SK-N-DZ (cell line): Measurements from ENCODE around the gene STARD13.

Source experiments
- DNase-seq: peaks from one replicate; pipeline ENCODE4 v3.0.0-alpha.2; 2015; ENCODE audit warnings: low spot score

The STARD13 gene

DNA sequence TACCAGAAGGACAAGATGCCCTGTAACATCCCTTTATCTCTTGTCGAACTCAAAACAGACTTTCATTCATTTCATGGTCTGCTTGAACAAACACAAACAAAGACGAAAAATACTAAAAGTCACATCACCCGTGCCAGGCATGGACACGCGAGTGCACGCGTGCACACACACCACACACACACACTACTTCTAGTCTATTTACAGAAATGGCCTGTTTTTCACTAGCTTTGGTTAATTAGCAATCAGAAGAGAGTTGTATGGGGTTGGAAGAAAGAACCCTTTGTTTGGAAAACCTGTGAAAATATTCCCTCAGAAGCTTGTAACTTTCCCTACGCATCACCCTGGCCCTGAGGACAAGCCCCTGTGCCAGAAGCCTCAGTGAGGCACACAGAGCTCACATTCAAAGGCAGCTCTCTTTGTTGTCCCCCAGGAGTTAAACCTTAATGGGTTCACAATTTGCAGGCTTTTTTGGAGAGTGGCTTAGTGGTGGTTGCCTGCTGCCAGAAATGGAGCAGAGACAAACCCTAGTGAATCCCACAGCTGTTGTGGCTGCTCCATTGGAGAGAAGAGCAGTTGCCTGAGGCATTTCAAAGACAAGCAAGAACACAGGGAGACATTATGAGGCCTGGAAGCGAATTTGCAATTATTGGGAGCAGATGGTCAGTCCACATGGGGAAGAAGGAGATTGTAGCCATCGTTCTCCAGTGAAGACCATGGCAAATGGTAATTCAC lies 55.9 kb downstream of the STARD13 start:
- DNase-seq = no peak

DNA sequence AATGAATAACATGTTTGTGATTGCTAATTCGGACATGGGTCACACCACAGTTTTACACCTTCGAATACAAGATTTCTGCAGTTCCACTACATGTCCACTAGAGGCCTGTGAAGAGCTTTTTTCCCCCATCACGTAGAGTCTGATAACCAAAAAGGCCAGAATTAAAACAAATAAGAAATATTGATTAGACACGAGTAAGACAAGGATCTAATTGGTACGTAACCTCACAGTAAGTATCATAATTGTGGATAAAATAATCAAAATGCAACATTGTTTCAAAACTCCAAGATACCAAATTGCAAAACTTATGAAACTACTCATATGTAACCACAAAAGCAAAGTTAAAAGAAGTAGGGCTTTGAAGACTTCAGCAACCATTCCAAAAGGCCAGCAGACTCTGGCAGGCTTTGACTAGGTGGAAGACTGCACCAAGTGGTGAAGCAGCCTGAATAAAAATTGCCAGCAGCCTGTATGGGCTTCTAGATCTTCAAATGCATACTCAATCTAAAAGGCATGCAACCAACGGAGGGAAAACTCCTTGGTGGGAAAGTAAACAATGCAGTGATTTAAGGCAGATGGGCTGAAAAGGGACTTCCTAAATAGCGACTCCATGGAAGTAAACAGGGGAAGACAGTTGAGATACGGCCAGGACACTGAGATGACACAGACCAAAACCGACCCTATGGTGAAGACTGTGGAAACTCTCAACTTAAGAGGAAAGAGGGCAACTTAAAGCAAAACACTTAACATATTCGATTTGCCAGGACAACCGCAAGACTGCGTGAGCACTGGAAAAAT lies 56.7 kb downstream of the STARD13 start:
- DNase-seq = peak; percentile 44

DNA sequence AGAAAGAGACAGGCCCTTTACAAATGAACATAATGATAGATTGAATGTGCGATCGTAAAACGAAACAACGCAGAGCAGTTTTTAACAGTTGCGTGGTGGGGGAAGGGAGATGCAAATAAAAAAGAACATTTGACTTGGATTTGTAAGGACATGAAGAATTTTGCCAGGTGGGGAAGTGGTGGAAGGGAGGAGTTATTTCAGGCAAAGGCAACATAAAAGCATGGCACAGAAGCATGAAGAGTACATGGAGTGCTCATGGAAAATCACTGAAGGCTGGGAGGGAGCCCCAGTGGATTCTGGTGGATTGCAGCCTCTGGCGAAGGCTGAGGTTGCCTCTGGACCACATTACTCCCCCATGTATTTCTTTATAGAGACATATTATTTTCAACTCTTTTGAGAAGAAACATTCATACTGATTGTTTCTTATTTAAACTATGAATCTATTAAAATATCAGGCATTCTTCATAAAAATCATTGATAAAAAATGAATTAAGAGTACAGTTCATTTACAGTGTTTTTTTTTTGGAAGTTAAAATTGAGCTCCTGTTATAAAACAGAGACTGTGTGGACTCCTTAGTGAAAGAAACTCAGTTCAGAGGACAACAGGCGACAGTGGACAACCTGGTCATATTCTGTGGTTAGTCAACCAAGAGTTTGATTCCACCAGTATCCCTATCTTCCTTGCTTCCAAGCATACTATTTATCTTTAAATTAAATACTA lies 57.5 kb downstream of the STARD13 start:
- no peak for DNase-seq

DNA sequence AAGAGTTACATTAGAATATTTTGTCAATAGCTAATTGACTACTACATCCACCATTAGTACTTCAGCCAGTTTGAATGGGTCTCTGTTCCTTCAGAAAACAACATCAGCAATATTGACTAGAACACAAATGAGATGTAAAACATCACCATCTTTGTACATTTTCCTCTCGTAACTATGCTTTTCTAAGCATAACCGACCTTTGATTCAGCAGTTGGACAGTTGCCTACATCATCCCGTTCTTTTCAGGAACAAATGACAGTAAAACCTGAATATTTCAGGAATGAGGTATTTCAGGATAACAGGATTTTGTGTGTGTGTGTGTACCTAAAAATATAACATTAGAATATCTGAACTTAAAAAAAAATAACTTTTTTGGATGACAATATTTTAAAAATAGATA lies 60.9 kb downstream of the STARD13 start:
- DNase-seq = no peak

DNA sequence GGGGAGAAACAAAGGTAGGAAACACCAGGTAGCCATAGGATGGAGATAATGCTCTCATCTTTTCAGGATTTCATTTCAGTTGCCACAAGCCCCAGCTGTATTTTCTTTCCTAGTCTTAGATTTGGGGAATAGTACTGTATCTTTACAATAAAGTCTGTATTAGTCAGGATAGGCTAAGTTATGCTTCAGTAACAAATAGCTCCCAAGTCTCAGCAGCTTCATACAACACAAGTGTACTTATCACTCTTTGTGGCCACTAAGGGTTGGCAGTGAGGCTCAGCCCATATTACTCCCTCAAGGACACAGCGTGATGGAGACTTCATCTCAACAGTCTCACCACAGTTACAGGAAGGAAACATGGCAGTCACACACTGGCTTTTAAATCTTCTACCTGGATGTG lies 61.4 kb downstream of the STARD13 start:
- no peak for DNase-seq

DNA sequence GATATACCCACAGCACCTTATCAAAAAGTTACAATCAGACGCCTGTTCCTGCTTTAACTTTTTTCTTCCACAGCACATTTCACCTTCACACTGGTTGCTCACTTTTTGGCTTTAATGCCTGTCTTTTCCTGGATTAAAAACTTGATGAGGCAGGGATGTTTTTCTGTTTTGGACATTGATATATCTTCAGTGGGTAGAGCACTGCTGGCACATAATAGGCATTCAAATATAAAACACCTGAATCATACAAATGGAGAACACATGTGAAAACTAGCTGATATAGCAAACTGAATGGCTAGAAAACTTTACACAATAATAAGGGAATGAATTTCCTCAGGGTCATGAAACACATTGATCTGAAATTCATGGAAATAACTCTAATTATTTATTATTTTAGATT lies 65.6 kb downstream of the STARD13 start:
- DNase-seq = no peak

DNA sequence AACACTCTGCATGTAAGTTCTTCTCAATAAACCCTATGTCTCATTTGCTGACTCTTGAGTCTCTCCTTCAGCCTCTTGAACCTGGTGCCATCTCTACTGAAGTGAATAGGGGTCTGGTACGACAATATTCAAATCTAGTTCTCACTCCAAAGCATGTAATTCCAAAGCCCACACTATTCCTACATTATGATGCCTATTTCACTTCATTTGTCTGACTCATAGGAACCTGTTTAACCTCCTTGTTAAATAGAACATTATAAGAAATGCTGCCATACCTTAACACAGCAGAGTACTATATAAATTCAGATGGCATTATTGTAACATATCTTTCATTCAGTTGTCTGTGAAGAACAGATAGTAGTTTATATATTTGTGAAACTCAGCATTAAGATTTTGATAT lies 67.1 kb downstream of the STARD13 start:
- no peak for DNase-seq

DNA sequence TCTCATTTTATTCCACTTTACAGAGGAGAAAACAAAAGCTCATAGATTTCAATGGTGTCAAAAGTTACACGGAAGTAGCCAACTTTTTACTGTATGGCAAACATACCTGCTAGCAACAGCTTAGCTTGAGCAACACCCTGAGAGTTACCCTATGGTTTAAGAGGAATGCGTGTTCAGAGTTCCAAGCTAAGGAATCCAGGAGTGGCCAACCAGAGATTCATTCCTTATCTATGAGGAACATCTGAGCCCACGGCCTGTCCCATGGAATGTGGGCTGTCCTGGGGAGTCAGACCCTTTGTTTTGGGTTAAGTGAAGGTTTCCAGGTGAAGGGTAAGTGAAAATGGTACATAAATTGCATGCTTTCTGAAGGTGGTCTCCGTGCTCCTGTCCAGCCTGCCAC lies 67.5 kb downstream of the STARD13 start:
- no peak for DNase-seq

DNA sequence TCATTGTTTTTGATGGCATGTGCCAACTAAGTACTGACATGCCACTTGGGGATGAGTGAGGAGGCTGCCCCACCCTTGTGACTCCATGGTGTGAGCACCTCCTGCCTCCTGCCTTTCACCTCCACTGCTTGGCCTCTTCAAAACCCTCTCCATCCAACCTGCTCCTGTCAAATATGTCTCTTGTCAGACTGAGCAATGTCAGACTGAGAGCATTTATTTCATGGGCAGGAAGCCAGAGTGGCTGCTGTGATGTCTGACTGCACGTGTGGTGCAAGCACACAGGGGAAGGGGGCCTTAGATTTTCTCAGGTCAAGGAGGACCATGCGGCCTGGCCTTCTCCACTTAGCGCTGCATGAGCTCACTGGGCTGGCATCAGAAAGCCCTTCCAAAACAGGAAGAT lies 68.3 kb downstream of the STARD13 start:
- no peak for DNase-seq

DNA sequence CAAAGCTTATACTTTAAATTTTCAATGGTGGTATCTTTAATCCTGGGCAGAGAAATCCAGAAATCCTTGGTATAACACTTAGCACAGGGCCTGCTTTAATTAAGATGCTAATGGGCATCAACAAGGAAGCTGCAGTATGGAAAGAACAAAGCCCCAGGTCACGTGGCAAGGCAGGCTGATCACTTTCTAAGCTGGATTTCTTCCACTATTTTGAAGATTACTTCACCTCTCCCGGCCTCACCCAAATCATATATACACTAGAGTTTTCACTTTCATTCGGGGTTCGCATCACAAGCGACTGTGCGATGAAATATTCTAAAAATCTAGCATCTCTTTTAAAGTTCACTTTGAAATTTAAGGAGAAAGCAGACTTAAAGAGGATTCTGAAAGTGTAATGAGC lies 71.8 kb downstream of the STARD13 start:
- DNase-seq = no peak

DNA sequence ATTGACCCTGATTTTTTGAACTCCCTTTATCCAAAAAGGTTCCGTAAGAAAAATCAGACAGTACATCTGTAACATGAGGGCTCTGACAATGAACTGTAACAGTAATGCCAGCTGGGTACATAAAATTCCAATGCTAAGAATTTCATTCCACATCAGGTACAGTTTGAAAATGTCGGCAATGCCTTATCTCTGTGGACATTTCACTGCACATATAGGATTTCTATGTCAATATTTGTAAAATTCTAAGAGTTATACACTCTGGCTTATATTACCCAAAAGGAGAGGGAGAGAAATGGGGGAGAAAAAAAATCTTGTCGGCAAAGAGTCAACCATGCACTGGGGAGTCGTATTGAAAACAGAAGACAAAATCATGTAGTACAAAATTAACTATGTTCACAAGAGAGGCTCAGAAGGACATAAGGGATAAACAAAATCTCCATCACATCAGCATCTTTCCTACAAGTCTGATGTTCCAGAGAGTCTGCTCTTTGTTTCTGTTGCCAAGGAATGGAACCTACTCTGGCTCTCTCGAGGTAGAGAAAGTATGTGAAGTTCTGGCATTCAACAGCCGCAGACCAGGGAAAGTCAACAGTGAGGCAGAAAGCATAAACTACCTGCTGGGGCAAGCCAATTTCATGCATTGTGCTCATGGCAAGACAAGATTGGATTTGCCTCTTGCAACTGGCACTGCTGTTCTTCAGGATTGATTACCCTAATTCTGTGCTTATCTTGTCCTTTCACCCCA lies 72.4 kb downstream of the STARD13 start:
- no peak for DNase-seq

DNA sequence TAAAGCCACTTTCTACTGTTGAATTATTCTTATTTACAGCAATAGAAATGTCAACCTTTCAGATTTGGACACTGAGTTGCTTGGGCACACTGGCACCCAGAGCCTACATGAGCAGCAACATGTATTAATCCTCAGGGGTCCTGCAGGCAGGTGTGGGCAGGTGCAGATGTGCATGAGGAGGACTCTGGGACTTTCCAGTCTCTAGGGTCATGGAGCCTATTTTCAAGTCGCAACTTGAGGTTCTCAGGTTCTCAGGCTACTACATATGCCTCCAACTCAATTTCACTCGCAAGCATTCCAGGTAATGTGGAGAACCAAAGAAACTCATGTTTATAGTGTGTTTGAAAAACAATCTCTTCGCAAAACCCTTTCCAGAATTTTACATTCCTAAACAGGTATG lies 73.2 kb downstream of the STARD13 start:
- DNase-seq = no peak

DNA sequence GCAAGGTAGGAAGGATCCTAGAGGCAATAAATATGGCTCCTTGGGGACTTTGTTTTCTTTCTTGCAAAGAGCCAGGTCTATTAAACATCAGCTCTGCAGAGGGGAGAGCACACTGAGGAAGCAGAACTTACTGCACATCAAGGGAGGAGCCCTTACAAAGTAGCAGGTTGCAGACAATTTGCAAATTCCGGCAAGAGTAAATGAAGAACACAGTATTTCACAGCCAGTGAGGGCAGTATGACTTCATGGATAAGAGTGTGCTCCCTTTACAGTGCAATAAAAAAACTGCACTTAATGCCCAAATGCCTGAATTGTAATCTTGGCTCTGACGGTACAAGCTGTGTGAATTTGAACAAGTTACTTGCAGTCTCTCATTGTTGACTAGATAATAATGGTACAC lies 75.5 kb downstream of the STARD13 start:
- DNase-seq = no peak

DNA sequence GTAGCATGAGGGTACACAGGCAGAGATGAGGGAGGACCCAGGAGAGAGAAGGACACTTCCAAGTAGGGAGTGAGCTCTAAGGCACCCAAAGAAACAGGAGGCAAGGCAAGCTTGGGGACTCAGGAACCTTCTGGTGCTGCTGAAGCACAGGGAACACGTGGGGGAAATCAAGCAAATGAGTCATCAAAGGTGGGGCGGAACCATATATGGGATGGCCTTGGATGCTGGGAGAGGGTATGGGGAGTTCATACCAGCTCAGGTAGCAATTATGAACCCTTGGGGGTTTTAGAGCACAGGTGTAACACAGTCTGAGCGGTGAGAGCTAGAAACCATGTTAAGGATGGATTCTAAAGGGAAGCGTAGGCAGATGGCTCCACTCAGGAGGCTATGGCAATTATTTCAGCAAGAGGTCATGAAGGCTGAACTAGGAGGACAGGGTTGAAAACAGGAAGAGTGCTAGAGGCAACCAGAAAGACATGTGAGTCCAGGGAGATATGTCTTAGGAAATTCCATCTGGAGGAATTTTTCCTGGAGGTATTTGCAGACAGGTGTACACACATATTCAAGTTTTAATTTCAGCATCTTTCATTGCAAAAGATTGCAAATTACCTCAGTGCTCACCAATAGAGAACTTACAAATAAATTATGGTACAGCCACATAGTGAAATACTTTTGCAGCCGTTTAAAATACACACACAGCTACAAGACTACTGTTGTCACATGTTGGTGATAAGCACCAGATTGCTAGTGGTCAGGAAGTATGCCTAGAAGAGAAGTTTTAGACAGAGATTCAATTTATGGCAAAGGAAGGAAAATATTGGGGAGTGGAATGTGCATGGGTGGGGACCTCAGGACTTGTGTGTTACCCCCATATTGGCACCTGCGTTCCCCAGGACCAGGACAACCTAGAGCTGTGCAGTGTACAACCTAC lies 77.0 kb downstream of the STARD13 start:
- no peak for DNase-seq

DNA sequence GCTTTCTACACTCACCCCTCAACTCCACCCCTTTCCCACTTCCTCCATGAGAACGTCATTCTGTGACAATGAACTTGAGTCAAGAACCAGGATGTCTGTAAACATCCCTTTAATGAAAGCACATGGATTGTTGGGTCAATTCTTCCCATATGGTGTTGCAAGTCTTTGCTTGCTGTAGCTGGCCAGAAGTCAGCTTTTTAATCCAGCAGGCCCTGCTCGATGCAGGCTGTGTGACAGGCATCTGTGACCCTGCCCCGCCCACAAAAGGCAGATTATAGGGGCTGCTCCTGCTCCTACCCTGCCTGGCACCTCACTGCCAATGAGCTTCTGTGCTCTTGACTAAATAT lies 78.0 kb downstream of the STARD13 start:
- DNase-seq = no peak

DNA sequence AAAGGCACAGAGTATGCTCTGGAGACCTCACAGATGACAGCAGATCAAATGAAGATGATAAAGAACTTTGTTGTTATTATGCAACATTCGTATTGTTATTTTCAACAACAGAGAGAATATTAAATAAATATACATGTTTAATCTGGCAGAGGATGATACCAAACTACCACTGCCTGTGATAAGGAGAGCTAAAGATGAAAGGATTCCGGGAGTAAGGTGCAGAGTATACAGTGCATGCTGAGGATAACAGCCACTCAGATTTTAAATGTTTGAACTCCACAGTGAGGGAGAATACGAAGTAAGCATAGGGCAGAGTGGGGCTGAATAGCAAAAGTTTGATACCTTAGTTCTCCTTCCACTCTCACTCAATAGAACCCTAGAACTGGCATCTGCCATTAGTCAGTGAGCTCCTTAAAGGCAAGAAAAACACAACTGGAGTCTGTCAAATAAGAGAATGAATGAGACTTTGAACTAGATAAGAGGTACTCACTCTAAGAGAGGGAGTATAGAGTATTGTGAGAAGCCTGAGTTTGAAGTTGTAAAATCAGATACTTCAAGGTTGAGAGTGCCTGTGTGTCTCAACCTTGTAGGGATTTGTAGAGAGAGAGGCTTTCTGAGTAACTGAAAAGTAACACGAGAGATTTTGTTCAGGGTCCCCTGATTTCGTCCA lies 78.5 kb downstream of the STARD13 start:
- no peak for DNase-seq

DNA sequence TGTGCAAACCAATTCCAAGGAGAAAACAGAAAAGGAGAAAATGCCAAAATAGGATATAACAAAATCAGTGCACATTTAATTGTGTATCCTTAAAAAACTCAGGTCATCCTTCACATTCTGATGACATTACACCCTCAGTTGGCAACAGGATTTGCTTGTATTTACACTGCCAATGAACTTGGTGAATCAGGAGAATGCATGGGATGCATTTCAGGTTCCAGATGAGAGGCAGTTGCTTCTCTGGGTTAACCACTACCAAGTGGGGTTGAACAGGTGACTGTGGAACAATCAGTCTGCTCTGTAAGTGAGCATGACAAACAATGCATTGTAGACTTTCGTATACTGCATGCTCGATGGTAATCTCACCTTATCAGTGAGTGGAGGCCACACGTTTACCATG lies 79.1 kb downstream of the STARD13 start:
- DNase-seq = no peak

DNA sequence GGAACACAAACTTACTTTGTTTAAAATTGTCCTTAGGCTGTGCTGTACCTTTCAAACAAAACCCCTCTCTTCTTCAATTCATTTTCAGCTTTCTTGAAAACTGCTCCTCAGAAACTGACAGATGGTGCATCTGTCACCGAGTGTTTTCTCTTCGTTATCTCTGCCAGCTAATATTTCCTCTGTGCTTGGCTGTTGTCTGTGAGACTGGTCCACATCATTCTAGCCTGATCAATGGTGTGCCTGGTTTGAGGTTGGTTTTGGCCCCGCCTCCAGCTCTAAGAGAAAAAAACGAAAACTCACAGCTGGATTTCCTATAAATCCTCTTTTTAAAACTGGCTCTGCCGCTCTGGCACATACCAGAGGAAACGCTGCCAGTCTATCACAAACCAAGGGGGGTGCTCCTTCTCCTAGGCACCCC lies 79.7 kb downstream of the STARD13 start:
- peak; percentile 22 for DNase-seq

DNA sequence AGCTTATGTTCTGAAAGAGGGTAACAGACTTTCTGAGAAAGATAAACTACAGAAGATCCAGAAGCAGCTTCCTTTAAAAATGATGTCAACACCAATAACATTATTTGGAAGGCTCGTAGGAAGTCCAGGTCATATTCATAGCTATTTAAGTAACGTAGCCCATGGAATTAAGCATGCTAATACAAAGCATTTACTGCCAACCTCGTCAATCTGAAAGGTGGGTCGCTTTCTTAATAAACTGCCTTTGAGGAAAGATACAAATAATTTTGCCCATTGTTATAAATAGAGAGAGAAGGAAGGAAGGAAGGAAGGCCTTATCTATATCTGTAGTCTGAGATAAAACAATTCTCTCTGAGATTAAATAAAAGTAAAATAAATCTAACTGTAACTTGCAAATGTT lies 80.3 kb downstream of the STARD13 start:
- DNase-seq = no peak
